Ishikawa (cell line): ENCODE data around the gene ANAPC1.

Experiments used
- EP300 ChIP-seq: IDR thresholded peaks from 2 replicates; pipeline ENCODE4 v1.6.1; 2012; ENCODE audit warnings: borderline replicate concordance
- FOXM1 ChIP-seq: IDR thresholded peaks from 2 replicates; pipeline ENCODE4 v1.6.1; 2012; ENCODE audit warnings: low read depth, borderline replicate concordance
- RAD21 ChIP-seq: IDR thresholded peaks from 2 replicates; pipeline ENCODE4 v1.6.1; 2012; ENCODE audit warnings: low read depth
- REST ChIP-seq: IDR thresholded peaks from 2 replicates; pipeline ENCODE4 v1.6.1; 2012; ENCODE audit warnings: low read depth, mild to moderate bottlenecking
- TAF1 ChIP-seq: IDR thresholded peaks from 2 replicates; pipeline ENCODE4 v1.6.1; 2012; ENCODE audit warnings: low read depth, mild to moderate bottlenecking
- TEAD4 ChIP-seq: IDR thresholded peaks from 2 replicates; pipeline ENCODE4 v1.6.1; 2012
- USF1 ChIP-seq: IDR thresholded peaks from 2 replicates; pipeline ENCODE4 v1.6.1; 2012
- TF ChIP-seq, protein P1 (sequence below): IDR thresholded peaks from 2 replicates; pipeline ENCODE4 v1.6.1; 2012

- TF ChIP-seq EP300 (no peak), TEAD4 (no peak), REST (no peak), FOXM1 (no peak), TAF1 (no peak), RAD21 (no peak), USF1 (no peak)
- TF ChIP-seq, protein P1, sequence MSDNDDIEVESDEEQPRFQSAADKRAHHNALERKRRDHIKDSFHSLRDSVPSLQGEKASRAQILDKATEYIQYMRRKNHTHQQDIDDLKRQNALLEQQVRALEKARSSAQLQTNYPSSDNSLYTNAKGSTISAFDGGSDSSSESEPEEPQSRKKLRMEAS: no peak
These were observed 20.0 kb upstream of the ANAPC1 start for GRCh38 chr2:111903930-111904439.
